Mesendoderm (in vitro differentiated cells): ENCODE data around the gene ADARB2.

ENCODE experiments used
- DNase-seq: peaks from one replicate; pipeline ENCODE4 v3.0.0; 2013
- H2AK5ac ChIP-seq: 2 replicates; pipeline ENCODE4 v1.6.1; 2013; ENCODE audit warnings: low read length, inconsistent platforms
- H2BK120ac ChIP-seq: 2 replicates; pipeline ENCODE4 v1.6.1; 2013; ENCODE audit warnings: low read depth, mild to moderate bottlenecking, low read length, moderate library complexity, mixed read lengths
- H2BK15ac ChIP-seq: replicated peaks from 2 replicates; pipeline ENCODE4 v1.6.1; 2013; ENCODE audit warnings: low read depth, mild to moderate bottlenecking, moderate library complexity
- H2BK5ac ChIP-seq: 2 replicates; pipeline ENCODE4 v1.6.1; 2013; ENCODE audit warnings: low read length, inconsistent platforms
- H3K18ac ChIP-seq: 2 replicates; pipeline ENCODE4 v1.6.1; 2013; ENCODE audit warnings: mild to moderate bottlenecking, low read length, mixed read lengths
- H3K23ac ChIP-seq: one replicate; pipeline ENCODE4 v1.6.1; 2013; ENCODE audit warnings: low read length
- H3K27ac ChIP-seq: 2 replicates; pipeline ENCODE4 v1.5.1; 2013; ENCODE audit warnings: low read depth, mild to moderate bottlenecking, inconsistent platforms, low read length, moderate library complexity
- H3K27me3 ChIP-seq: 2 replicates; pipeline ENCODE4 v1.6.1; 2013; ENCODE audit warnings: low read length, control low read depth, mild to moderate bottlenecking, inconsistent platforms; ENCODE audit not compliant: insufficient read depth, poor library complexity
- H3K36me3 ChIP-seq: 2 replicates; pipeline ENCODE4 v1.6.1; 2013; ENCODE audit warnings: low read length, inconsistent platforms; ENCODE audit not compliant: control insufficient read depth, insufficient read depth
- H3K4ac ChIP-seq: one replicate; pipeline ENCODE4 v1.6.1; 2013; ENCODE audit warnings: low read depth, mild to moderate bottlenecking, low read length, moderate library complexity
- H3K4me1 ChIP-seq: 2 replicates; pipeline ENCODE4 v1.6.1; 2013; ENCODE audit warnings: low read depth, low read length, inconsistent platforms; ENCODE audit not compliant: control insufficient read depth
- H3K4me2 ChIP-seq: 2 replicates; pipeline ENCODE4 v1.6.1; 2013; ENCODE audit warnings: low read length
- H3K4me3 ChIP-seq: 2 replicates; pipeline ENCODE4 v1.5.1; 2013; ENCODE audit warnings: mild to moderate bottlenecking, low read length
- H3K56ac ChIP-seq: one replicate; pipeline ENCODE4 v1.6.1; 2013; ENCODE audit warnings: low read length
- H3K79me1 ChIP-seq: 2 replicates; pipeline ENCODE4 v1.6.1; 2013; ENCODE audit warnings: low read length, inconsistent platforms
- H3K79me2 ChIP-seq: 2 replicates; pipeline ENCODE4 v1.6.1; 2013; ENCODE audit warnings: mild to moderate bottlenecking, low read length; ENCODE audit not compliant: control insufficient read depth, insufficient read depth
- H3K9ac ChIP-seq: 2 replicates; pipeline ENCODE4 v1.6.1; 2013; ENCODE audit warnings: low read length, inconsistent platforms
- H4K5ac ChIP-seq: one replicate; pipeline ENCODE4 v1.6.1; 2013; ENCODE audit warnings: low read length
- H4K8ac ChIP-seq: one replicate; pipeline ENCODE4 v1.6.1; 2013; ENCODE audit warnings: low read depth, mild to moderate bottlenecking, control low read depth, low read length, moderate library complexity
- WGBS: extraction: QIAGEN DNeasy Blood & Tissue Kit; methylation state at CpG from one replicate; pipeline ENCODE4 v1.1.7; 2013; ENCODE audit warnings: low lambda C conversion rate, missing lambda C conversion rate; ENCODE audit not compliant: insufficient coverage; ENCODE audit errors: extremely low coverage; 5-methylcytosine and 5-hydroxymethylcytosine counted together

The ADARB2 gene

GRCh38 chr10:1157615-1157933, 579.8 kb downstream of the ADARB2 start:
- Histone ChIP-seq H3K4me2 (no peak overlapping the region), H3K23ac (no peak overlapping the region), H3K18ac (no peak overlapping the region), H3K79me1 (no peaks in the 10 kb centered on the region), H3K4ac (no peak overlapping the region), H2BK120ac (no peak overlapping the region), H2BK5ac (no peak overlapping the region), H3K27me3 (no peaks in the 10 kb centered on the region), H4K8ac (no peak overlapping the region), H4K5ac (no peak overlapping the region), H3K4me1 (no peaks in the 10 kb centered on the region), H3K9ac (no peak overlapping the region), H3K79me2 (no peaks in the 10 kb centered on the region), H3K36me3 (no peaks in the 10 kb centered on the region), H2AK5ac (no peak overlapping the region), H3K56ac (no peak overlapping the region), H3K4me3 (no peak overlapping the region), H2BK15ac (no peak overlapping the region), H3K27ac (no peak overlapping the region)
- WGBS = no CpG with 5 or more reads among the region's 4 CpGs
- DNase-seq = no peak

- no peak overlapping the region for H3K9ac ChIP-seq
- H2AK5ac ChIP-seq = no peak overlapping the region
- H2BK5ac ChIP-seq = no peak overlapping the region
- H3K27ac ChIP-seq = no peak overlapping the region
- H3K18ac ChIP-seq = no peak overlapping the region
- H3K4me3 ChIP-seq = no peak overlapping the region
- no peaks in the 10 kb centered on the region for H3K4me1 ChIP-seq
- H3K79me1 ChIP-seq = no peaks in the 10 kb centered on the region
- no peak overlapping the region for H3K4me2 ChIP-seq
- no peak overlapping the region for H4K5ac ChIP-seq
- H3K36me3 ChIP-seq = no peaks in the 10 kb centered on the region
- H4K8ac ChIP-seq = no peak overlapping the region
- no peak overlapping the region for H3K23ac ChIP-seq
- WGBS = no CpG with 5 or more reads among the region's 17 CpGs
- DNase-seq = no peak
- no peak overlapping the region for H3K4ac ChIP-seq
- H3K27me3 ChIP-seq = no peaks in the 10 kb centered on the region
- no peak overlapping the region for H2BK120ac ChIP-seq
- H3K56ac ChIP-seq = no peak overlapping the region
- H3K79me2 ChIP-seq = no peaks in the 10 kb centered on the region
- no peak overlapping the region for H2BK15ac ChIP-seq
These were observed 580.3 kb downstream of the ADARB2 start for GRCh38 chr10:1156921-1157614.

GRCh38 chr10:1156616-1156886, 580.8 kb downstream of the ADARB2 start:
- H3K27ac ChIP-seq = no peak overlapping the region
- no peaks in the 10 kb centered on the region for H3K79me2 ChIP-seq
- H3K4me1 ChIP-seq = no peaks in the 10 kb centered on the region
- no peak overlapping the region for H2BK5ac ChIP-seq
- H3K9ac ChIP-seq = no peak overlapping the region
- H2AK5ac ChIP-seq = no peak overlapping the region
- no peak overlapping the region for H4K8ac ChIP-seq
- H4K5ac ChIP-seq = no peak overlapping the region
- WGBS = no CpG with 5 or more reads among the region's 8 CpGs
- no peak for DNase-seq
- no peaks in the 10 kb centered on the region for H3K36me3 ChIP-seq
- H3K4me3 ChIP-seq = no peak overlapping the region
- H3K23ac ChIP-seq = no peak overlapping the region
- H3K18ac ChIP-seq = no peak overlapping the region
- no peaks in the 10 kb centered on the region for H3K79me1 ChIP-seq
- H2BK120ac ChIP-seq = no peak overlapping the region
- no peak overlapping the region for H3K56ac ChIP-seq
- H3K27me3 ChIP-seq = no peaks in the 10 kb centered on the region
- no peak overlapping the region for H2BK15ac ChIP-seq
- no peak overlapping the region for H3K4ac ChIP-seq
- no peak overlapping the region for H3K4me2 ChIP-seq

- no peak overlapping the region for H3K4me3 ChIP-seq
- no CpG with 5 or more reads among the region's 20 CpGs for WGBS
- H3K18ac ChIP-seq = no peak overlapping the region
- H3K4me1 ChIP-seq = no peaks in the 10 kb centered on the region
- H3K79me2 ChIP-seq = no peaks in the 10 kb centered on the region
- H2AK5ac ChIP-seq = no peak overlapping the region
- no peak overlapping the region for H2BK5ac ChIP-seq
- no peak overlapping the region for H3K56ac ChIP-seq
- H3K23ac ChIP-seq = no peak overlapping the region
- no peaks in the 10 kb centered on the region for H3K36me3 ChIP-seq
- no peak overlapping the region for H3K27ac ChIP-seq
- H3K4ac ChIP-seq = no peak overlapping the region
- no peak overlapping the region for H3K9ac ChIP-seq
- no peak overlapping the region for H2BK15ac ChIP-seq
- no peak overlapping the region for H2BK120ac ChIP-seq
- H3K79me1 ChIP-seq = no peaks in the 10 kb centered on the region
- H3K27me3 ChIP-seq = no peaks in the 10 kb centered on the region
- no peak for DNase-seq
- H4K5ac ChIP-seq = no peak overlapping the region
- no peak overlapping the region for H3K4me2 ChIP-seq
- H4K8ac ChIP-seq = no peak overlapping the region
These were observed 581.3 kb downstream of the ADARB2 start for GRCh38 chr10:1155791-1156615.

- H3K4me3 ChIP-seq = no peak overlapping the region
- no peak overlapping the region for H4K8ac ChIP-seq
- H4K5ac ChIP-seq = no peak overlapping the region
- H3K4me2 ChIP-seq = no peak overlapping the region
- no peak overlapping the region for H3K9ac ChIP-seq
- H3K27ac ChIP-seq = no peak overlapping the region
- H2BK5ac ChIP-seq = no peak overlapping the region
- H3K36me3 ChIP-seq = no peaks in the 10 kb centered on the region
- no peak overlapping the region for H3K4ac ChIP-seq
- no peak overlapping the region for H3K18ac ChIP-seq
- no peak for DNase-seq
- H3K79me1 ChIP-seq = no peaks in the 10 kb centered on the region
- no peak overlapping the region for H2BK120ac ChIP-seq
- H3K79me2 ChIP-seq = no peaks in the 10 kb centered on the region
- WGBS = no CpG with 5 or more reads among the region's 9 CpGs
- no peak overlapping the region for H3K56ac ChIP-seq
- no peak overlapping the region for H2BK15ac ChIP-seq
- no peak overlapping the region for H2AK5ac ChIP-seq
- no peaks in the 10 kb centered on the region for H3K4me1 ChIP-seq
- no peaks in the 10 kb centered on the region for H3K27me3 ChIP-seq
- H3K23ac ChIP-seq = no peak overlapping the region
These were observed 582.6 kb downstream of the ADARB2 start for GRCh38 chr10:1154531-1155295.
